Transverse colon (tissue), 4 donors: ENCODE results near the gene PIK3AP1. TPM values are rescaled to one million over a fixed set of nuclear protein-coding genes. Genes with fewer than 3 reads are reported as not detected.

Experiments
- DNase-seq: peaks from one replicate; pipeline ENCODE4 v3.0.0-alpha.2; 2019
- H3K27ac ChIP-seq, 4 donors: fragments of 200-600 bp; sonication (generic); 2 replicates each; pipeline ENCODE4 v1.5.1; 2016 to 2018; ENCODE audit warnings: inconsistent platforms in 4 of 4
- H3K27me3 ChIP-seq: fragments of 200-600 bp; sonication (generic); 2 replicates; pipeline ENCODE4 v1.5.1; 2017; ENCODE audit warnings: inconsistent platforms
- H3K36me3 ChIP-seq, 4 donors: fragments of 200-600 bp; sonication (generic); 2 replicates each; pipeline ENCODE4 v1.5.1; 2017 to 2019; ENCODE audit warnings: inconsistent platforms in 4 of 4
- H3K4me1 ChIP-seq, 4 donors: fragments of 200-600 bp; sonication (generic); 2 replicates each; pipeline ENCODE4 v1.5.1; 2017 to 2020; ENCODE audit warnings: inconsistent platforms in 4 of 4
- H3K4me3 ChIP-seq, 4 donors: fragments of 200-600 bp; sonication (generic); 1 replicate in 1 of 4; 2 replicates in 3 of 4; pipeline versions ENCODE4 v1.5.1 to v1.6.1; 2017 to 2019; ENCODE audit warnings: inconsistent platforms in 4 of 4
- H3K9me3 ChIP-seq, 2 donors: fragments of 200-600 bp; sonication (generic); 2 replicates each; pipeline ENCODE4 v1.5.1; 2017 to 2019; ENCODE audit warnings: inconsistent platforms in 2 of 2
- EP300 ChIP-seq: sonication (generic); formaldehyde crosslinking; IDR thresholded peaks from one replicate; pipeline ENCODE4 v1.6.1; 2017; ENCODE audit warnings: antibody characterized with exemption, low read depth
- POLR2A ChIP-seq: fragments of 450-650 bp; IDR thresholded peaks from one replicate; pipeline ENCODE4 v1.6.1; 2016; ENCODE audit warnings: antibody characterized with exemption, mild to moderate bottlenecking, moderate library complexity
- POLR2AphosphoS5 ChIP-seq, 3 donors: sonication (generic); formaldehyde crosslinking; IDR thresholded peaks; one replicate each; pipeline ENCODE4 v1.6.1; 2016; ENCODE audit warnings: antibody characterized with exemption in 3 of 3
- WGBS, 2 donors: methylation state at CpG; one replicate each; pipeline ENCODE4 v1.1.5; 2018; ENCODE audit warnings: low coverage in 1 of 2; 5-methylcytosine and 5-hydroxymethylcytosine counted together
- in situ Hi-C, 4 donors: fragments of 200-750 bp; cut with MboI; loops; one replicate each; pipeline versions ENCODE4 v1.15.0 to v1.15.1; 2017; ENCODE audit warnings: low sequenced_read_pairs in 3 of 4, low pct_ligation_motif_present in 1 of 4, low pct_unique_long_range_greater_than_20kb in 1 of 4
- intact Hi-C: fragments of 100-400 bp; cut with DNase I; formaldehyde crosslinking; loops from one replicate; pipeline ENCODE4 v1.15.1; 2023; ENCODE audit warnings: low total_unique reads
- total RNA-seq, 4 donors: library from RNA; depleted of rRNA; stranded (reverse); fragments of >200 nt; gene quantifications; one replicate each; pipeline ENCODE4 v1.1.0, GENCODE V29; 2016
- TF ChIP-seq, protein P1 (sequence below), 5 experiments: fragments of 200-600 bp in 3 of 5; fragments of 450-650 bp in 2 of 5; sonication (generic) in 3 of 5; IDR thresholded peaks; 1 replicate in 2 of 5; 2 replicates in 3 of 5; pipeline ENCODE4 v1.5.1; 2016 to 2017; ENCODE audit warnings: antibody characterized with exemption in 5 of 5, inconsistent platforms in 3 of 5, mild to moderate bottlenecking in 2 of 5, moderate library complexity in 1 of 5

PIK3AP1 gene
- total RNA-seq, 4 donors from 2014 or later = 6.4 to 42.6 (median 16.3) TPM

DNA sequence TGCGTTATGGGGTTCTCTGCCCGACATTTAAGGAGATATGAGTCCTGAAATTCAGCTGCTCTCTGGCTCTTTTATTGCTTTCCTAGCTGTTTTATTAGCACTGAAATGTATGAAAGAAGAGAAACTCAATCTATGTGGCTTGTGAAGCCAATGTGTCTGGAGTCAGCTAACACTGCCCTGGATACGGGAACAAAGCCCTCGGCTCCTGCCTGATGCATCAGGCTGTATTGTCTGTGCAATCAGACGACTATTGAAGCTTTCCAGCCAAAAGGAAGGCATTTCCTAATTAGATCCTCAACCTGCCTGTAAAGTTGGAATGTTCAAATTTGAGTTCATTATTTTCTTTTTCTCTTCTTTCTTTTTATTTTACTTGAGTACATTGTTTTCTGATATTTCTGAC is 111.5 kb downstream of the PIK3AP1 start:
- Histone ChIP-seq H3K4me3 (no peak overlapping the region), H3K4me1 (peaks cover 0 to 46% (median 37%) of the 10 kb centered on the region in 4 donors), H3K9me3 (no peaks in the 10 kb centered on the region), H3K27ac (peak overlapping the region; percentile 5 to 84 (median 77)), H3K36me3 (no peaks in the 10 kb centered on the region), H3K27me3 (no peaks in the 10 kb centered on the region)
- WGBS, 2 donors = 44 to 50% methylated on average over 4 to 5 of the region's 5 CpGs
- intact Hi-C loops = no loop called here
- in situ Hi-C loops = no loop called here
- TF ChIP-seq POLR2AphosphoS5 (IDR thresholded peaks at IDR 0.05) (no peak), POLR2A (no peak), EP300 (no peak)
- TF ChIP-seq, protein P1, sequence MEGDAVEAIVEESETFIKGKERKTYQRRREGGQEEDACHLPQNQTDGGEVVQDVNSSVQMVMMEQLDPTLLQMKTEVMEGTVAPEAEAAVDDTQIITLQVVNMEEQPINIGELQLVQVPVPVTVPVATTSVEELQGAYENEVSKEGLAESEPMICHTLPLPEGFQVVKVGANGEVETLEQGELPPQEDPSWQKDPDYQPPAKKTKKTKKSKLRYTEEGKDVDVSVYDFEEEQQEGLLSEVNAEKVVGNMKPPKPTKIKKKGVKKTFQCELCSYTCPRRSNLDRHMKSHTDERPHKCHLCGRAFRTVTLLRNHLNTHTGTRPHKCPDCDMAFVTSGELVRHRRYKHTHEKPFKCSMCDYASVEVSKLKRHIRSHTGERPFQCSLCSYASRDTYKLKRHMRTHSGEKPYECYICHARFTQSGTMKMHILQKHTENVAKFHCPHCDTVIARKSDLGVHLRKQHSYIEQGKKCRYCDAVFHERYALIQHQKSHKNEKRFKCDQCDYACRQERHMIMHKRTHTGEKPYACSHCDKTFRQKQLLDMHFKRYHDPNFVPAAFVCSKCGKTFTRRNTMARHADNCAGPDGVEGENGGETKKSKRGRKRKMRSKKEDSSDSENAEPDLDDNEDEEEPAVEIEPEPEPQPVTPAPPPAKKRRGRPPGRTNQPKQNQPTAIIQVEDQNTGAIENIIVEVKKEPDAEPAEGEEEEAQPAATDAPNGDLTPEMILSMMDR (IDR thresholded peaks at IDR 0.05) = no peak
- DNase-seq = no peak

DNA sequence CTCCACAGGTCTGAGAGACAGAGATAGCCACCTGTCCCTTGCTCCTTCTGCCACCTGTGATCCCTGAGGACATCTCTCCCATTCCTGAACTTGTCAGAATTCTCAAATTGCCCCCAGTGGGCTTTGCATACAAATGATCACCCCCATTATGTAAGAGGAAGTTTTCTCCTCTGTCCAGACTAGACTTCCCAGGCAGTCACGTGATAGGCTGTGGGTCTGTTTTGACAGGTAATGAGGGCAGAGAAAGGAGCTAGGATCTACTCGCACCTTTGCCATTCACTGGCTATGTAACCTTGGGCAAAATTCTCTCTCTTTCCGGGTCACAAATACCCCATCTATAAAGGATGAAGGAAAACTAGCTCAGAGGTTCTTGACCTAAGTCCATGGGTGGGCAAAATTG is 112.1 kb downstream of the PIK3AP1 start:
- WGBS, 2 donors = 48% methylated on average over 3 of the region's 3 CpGs; no CpG with 5 or more reads in 1 of the 2 donors
- Histone ChIP-seq H3K4me1 (peaks cover 0 to 44% (median 32%) of the 10 kb centered on the region in 4 donors), H3K9me3 (no peaks in the 10 kb centered on the region), H3K27ac (peak overlapping the region; percentile 5 to 84 (median 77)), H3K4me3 (no peak overlapping the region), H3K36me3 (no peaks in the 10 kb centered on the region), H3K27me3 (no peaks in the 10 kb centered on the region)
- no peak for TF ChIP-seq POLR2A
- TF ChIP-seq, protein P1 (IDR thresholded peaks at IDR 0.05) = no peak
- no peak for TF ChIP-seq EP300
- TF ChIP-seq POLR2AphosphoS5 (IDR thresholded peaks at IDR 0.05) = no peak
- intact Hi-C loops (no loop called here), in situ Hi-C loops (no loop called here)
- no peak for DNase-seq

DNA sequence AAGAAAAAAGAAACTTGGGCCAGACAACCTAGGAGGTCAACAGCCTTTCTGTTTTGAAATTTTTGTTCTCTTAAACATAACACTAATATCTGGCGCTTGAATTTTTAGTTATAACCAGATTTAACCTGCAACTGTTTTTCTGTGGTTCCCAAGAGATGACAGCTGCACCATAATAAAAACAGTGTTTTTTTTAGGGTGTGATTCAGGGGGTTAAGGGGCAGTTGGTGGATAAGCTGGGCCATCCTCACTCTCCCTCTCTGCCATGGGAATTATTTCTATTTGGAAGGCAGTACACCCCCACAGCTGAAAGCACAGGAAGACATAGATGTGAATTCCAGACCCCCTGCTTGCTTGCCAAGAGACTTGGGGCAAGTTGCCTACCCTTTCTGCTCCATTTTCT is 113.4 kb downstream of the PIK3AP1 start:
- Histone ChIP-seq H3K36me3 (no peaks in the 10 kb centered on the region), H3K9me3 (no peaks in the 10 kb centered on the region), H3K4me3 (no peak overlapping the region), H3K27me3 (no peaks in the 10 kb centered on the region), H3K4me1 (peaks cover 0 to 39% (median 31%) of the 10 kb centered on the region in 4 donors), H3K27ac (no peak overlapping the region)
- WGBS, 2 donors = 92 to 96% methylated on average over 1 of the region's 1 CpG
- TF ChIP-seq POLR2AphosphoS5 (IDR thresholded peaks at IDR 0.05) = no peak
- no peak for TF ChIP-seq EP300
- TF ChIP-seq, protein P1 (IDR thresholded peaks at IDR 0.05) = no peak
- TF ChIP-seq POLR2A = no peak
- in situ Hi-C loops = no loop called here
- intact Hi-C loops = no loop called here
- DNase-seq = no peak

DNA sequence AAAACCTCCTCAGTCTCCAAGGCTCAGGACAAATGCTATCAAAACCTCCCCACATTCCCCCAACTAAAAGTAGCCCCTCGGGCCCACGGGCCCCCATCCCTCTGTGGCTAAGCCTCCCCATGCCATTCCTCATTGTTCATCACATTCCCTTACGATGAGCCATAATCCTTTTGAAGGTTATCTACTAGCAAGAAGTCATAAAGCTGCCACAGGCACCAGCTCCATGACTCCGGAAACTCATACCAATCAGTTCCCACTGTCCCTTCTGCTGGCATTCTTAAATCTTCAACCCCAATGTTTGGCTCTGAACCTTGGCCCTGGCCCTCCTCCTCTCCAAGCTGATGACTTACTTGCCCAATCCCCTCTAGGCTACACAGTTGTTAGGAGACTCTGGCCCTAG is 114.1 kb downstream of the PIK3AP1 start:
- H3K9me3 ChIP-seq = no peaks in the 10 kb centered on the region
- in situ Hi-C loops (no loop called here), intact Hi-C loops (no loop called here)
- no peak overlapping the region for H3K27ac ChIP-seq
- no peak for DNase-seq
- no peaks in the 10 kb centered on the region for H3K27me3 ChIP-seq
- no peak overlapping the region for H3K4me3 ChIP-seq
- TF ChIP-seq POLR2A (no peak), EP300 (no peak), POLR2AphosphoS5 (IDR thresholded peaks at IDR 0.05) (no peak)
- TF ChIP-seq, protein P1 (IDR thresholded peaks at IDR 0.05) = no peak
- 89% methylated on average over 4 of the region's 4 CpGs; no CpG with 5 or more reads in 1 of the 2 donors for WGBS, 2 donors
- no peaks in the 10 kb centered on the region for H3K36me3 ChIP-seq
- H3K4me1 ChIP-seq = peaks cover 0 to 31% (median 25%) of the 10 kb centered on the region in 4 donors
